OCI-M1 (cell line): ENCODE data around the gene CAPZA1.
A peak's percentile ranks its signal among the peaks of the same experiment; 100 is the strongest.

Experiments
- DNase-seq: peaks from one replicate; lab custom pipeline; 2025; lab: John Stamatoyannopoulos, UW

Gene CAPZA1

GRCh38 chr1:112619518-112620376 lies at the start of gene CAPZA1:
TSS of gene CAPZA1 (plus strand) at chr1:112619832. CDS start at chr1:112619845, 13 bp downstream.
- peak; percentile 95 for DNase-seq

DNA sequence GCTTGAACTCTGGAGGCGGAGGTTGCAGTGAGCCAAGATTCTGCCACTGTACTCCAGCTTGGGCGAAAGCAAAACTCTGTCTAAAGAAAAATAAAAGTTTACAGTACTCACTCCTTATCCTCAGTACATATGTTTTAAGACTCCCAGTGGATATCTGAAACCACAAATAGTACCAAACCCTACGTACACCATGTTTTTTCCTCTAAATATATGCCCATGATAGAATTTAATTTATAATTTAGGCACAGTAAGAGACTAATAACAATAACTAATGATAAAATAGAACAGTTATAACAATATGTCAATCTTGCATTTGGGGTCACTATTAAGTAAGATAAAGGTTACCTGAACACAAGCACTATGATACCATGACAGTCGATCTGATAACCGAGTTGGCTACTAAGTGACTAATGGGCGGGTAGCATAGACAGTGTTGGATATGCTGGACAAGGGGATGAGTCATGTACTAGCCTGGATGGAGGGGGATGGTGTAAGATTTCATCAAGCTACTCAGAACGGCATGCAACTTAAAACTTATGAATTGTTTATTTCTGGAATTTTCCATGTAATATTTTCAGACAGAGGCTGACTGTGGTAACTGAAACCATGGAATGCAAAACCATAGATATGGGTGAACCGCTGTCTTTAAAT lies 44.4 kb upstream of the CAPZA1 start:
- DNase-seq, result no peak

- no peak for DNase-seq
These were observed 43.4 kb upstream of the CAPZA1 start for GRCh38 chr1:112576240-112576639.

DNA sequence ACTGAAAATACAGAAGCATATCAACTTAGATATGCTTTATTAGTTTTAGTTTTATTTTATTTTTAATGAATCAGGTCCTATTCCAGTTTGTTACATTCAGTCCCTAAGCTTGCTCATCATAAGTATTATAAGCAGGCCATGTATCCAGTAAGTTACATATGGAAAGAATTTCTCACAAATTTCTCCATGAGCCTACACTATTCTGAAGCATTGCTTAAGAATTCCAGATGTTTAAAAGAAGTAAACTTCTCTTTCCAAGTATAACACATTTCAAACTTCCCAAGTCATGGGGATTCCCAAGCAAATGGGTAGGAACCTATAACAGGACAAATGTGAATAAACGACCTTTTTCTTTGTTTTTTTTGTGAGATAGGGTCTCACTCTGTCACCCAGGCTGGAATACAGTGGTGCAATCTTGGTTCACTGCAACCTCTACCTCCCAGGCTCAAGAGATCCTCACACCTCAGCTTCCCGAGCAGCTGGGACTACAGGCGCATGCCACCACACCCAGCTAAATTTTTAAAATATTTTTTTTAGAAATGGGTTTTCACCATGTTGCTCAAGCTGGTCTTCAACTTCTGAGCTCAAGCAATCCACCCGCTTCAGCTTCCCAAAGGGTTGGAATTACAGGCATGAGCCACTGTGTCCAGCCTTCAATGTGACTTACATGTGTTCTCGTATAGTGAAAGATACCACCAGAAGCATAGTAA lies 39.7 kb upstream of the CAPZA1 start:
- no peak for DNase-seq

DNA sequence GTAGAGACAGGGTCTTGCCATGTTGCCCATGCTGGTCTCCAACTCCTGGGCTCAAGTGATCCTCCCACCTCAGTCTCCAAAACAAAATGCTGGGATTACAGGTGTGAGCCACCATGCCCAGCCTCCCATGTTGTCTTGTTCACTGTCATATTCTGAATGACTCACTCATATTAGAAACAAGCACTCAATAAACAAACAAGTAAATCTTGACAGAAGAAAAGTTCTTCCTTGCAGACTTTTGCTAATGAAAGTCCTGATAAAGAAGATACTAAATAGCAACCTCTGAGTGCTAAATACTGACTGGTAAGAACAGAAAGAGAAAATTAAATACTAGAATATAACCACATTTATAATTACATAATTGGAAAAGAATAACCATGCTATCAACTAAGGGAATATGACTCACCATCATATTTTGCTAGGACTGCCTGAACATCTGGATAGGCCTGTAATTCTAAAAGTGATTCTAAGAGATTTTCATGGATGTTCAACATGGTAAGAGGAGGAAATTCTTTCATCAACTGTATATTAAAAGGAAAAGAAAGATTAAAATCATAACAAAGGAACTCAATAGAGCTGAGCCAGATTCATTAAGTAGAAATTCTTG lies 37.9 kb upstream of the CAPZA1 start:
- no peak for DNase-seq

DNA sequence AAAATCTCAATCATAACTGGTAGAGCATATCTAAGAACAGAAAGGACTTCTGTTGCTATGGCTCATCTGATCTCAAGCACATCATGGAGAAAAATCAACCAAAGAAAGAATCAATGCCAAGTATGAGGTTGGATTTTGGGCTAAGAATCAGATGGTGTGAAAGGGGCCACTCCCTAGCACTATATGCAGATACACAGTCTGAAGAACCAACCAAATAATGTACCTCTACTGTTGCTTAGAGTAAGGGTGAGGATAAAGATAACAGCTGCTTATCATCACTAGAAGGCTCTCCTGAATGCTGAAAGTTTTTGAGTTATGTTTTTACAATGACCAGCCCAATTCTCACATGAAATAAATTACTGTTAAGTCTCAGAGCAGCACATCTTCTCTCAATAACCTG lies 36.3 kb upstream of the CAPZA1 start:
- DNase-seq, result no peak

DNA sequence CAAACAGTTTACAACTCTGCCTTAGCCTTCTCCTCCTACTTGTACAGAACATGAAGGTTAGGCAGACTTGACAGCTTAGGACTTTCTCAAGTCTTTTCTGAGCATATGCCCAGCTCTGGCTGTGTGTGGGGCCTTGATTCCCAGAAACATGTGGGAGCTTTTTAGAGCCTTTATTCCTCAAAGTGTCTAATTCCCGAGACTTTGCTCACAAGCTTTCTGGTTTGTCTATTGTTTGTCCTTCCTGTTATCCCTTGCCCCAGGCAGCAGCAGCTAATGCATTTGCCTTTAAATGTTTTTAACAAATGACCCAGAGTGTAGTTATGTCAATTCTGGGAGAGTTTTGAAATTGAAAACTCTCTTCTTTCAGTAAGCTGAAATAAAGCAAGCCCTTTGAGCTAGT lies 29.9 kb upstream of the CAPZA1 start:
- no peak for DNase-seq

DNA sequence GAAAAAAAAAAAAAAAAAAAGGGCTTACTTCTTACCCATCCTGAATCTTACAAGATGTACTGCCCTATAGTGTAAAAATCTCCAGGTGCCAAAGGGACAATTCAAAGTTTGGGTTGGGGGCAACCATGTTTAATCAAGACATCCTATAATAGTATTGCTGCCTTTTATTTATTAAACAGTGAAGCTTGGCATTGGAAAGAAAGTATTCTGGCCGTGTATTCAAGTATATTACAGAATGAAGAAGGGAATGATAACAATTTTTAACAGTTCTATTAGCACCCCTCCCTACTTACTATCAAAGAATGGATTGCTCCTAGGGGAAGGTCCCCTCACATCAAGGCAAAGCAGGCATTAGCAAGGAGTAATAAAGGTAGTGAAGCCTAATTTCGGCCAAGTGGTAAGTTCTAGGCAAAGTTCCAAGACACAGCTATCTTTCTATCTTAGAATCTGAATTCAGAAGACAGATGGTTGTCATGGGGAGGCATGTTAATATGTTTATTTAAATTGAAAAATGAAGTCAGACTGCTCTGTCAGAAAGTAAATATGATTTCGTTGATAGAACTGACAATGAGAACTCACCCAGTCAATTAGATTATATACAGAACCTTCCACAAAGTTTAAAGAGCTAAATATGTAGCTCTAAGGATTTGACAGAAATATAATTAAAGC lies 25.3 kb upstream of the CAPZA1 start:
- no peak for DNase-seq

DNA sequence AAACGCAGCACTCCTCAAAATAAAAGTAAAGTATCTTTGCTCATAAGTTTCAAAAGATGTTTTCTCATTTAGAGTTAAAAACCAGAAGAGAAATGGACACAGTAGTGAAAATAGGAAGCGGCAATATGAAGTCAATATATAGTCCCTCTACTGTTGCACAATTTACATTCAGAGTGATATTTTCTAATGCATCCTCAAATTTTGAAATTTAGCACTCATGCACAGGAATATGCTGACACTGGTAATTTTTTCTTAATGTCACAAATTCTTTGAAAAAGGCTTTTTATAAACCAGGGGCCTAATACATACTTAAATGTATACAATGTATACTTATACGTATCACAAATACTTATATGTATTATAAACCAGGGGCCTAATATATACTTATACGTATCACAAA lies 20.2 kb upstream of the CAPZA1 start:
- no peak for DNase-seq

GRCh38 chr1:112603012-112603411 lies 16.6 kb upstream of the CAPZA1 start:
- no peak for DNase-seq

GRCh38 chr1:112603541-112603940 lies 16.1 kb upstream of the CAPZA1 start:
- DNase-seq, result no peak

DNA sequence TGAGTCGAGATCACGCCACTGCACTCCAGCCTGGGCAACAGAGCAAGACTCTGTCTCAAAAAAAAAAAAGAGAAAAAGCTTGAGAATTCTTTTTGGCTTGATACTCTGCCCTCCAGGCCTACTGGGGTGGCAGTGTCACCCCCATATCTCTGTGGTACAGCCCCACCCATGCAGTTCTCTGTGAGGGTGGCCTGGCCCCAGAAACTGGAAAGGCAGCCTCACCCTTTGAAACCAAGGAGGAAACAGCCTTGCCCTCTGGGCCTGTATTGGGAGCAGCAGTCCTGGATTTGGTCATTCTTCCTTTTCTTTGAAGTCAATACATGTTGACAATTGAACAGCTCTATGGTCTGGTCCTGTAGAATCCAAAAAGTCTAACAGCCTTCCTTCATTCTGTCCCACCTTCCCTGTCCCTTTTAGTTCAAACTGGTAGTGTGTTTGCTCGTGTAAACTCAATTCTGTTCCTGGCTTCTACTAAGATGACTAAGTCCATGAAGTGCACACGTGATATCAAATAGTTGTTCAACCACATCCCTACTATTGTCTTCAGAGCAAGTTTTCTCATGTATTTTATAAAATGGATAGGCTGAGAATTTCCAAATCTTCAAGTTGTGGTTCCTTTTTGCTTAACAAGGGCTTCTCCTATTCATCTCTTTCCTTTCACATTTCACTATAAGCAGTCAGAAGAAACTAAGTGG lies 13.9 kb upstream of the CAPZA1 start:
- DNase-seq, result no peak

DNA sequence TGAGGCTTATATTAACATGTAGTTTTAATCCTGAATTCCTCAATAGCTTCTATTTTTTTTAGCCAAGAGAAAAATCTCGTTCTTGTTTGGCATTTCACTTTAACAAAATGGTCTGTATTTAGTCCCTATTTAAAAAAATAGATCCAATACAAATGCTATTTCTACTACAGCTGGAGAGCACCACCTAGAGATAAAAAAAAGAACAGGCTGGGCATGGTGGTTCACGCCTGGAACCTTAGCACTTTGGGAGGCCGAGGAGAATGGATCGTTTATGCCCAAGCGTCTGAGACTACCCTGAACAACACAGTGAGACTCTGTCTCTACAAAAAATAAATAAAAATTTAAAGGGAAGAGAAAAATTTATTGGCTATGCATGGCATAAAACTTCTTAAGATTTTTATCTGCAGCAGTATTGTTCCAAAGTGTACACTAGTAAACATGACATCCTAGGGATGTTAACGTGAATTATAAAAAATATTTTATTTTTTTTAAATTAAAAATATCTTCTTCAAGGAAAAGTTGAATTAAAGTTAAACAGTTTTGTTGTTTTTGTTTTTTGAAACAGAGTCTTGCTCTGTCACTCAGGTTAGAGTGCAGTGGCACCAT lies 5.1 kb upstream of the CAPZA1 start:
- peak; percentile 59 for DNase-seq

DNA sequence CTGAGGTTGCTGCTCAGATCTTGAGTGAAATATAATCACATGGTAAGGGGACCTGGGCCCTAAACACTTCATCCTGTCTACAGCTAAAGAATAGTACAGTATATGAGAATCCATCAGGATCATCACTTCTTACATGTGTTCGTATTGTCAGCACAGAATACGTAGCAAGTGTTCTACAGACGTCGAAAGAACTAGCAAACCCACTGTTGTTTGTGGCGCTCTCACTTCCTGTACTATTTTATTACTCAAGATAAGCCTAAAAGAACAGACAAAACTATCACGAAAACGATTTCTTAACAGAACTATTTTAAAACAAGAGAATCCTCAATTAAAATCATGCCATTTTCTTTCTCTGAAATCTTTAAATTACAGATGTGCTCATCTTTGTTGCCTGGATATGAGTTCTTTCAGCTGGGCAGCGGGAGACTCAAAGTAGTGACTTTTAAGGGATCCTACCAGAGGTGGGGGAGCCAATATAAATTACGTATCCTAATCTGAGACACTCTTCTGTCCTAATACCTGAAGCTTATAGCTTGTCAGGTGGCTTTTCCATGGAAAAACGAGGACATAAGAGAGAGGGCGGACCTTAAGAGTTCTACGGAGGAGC lies 1.4 kb upstream of the CAPZA1 start:
- peak; percentile 79 for DNase-seq

GRCh38 chr1:112618721-112619517 lies 713 bp upstream of the CAPZA1 start, which contains the start of gene ST7L:
TSS of gene ST7L (minus strand) at chr1:112619141. CDS start at chr1:112619113, 28 bp downstream.
- DNase-seq, result peak; percentile 76

GRCh38 chr1:112620377-112620695 lies 704 bp downstream of the CAPZA1 start:
- no peak for DNase-seq

- DNase-seq, result peak; percentile 26
These were observed 4.9 kb downstream of the CAPZA1 start for GRCh38 chr1:112624493-112624892.

- DNase-seq, result peak; percentile 75
These were observed 6.1 kb downstream of the CAPZA1 start for GRCh38 chr1:112625696-112626095.

DNA sequence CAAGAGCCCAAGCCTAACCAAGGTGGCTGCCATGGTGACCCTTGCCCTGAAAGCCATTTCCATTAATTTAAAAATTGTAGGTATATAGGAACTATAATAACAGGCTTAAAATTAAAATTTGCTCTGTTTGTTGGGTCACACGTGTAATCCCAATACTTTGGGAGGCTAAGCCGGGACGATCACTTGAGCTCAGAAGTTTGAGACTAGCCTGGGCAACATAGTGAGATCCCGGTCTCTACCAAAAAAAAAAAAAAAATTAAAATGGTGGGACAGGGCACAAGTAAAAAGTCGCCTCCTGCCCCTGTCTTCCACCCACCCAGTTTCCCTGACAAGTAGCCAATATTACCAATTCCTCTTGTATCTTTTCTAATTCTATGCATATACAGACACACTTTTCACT lies 6.6 kb downstream of the CAPZA1 start:
- DNase-seq, result no peak

- no peak for DNase-seq
These were observed 7.3 kb downstream of the CAPZA1 start for GRCh38 chr1:112626887-112627286.
